ENCODE data around the gene TSPAN18.

The TSPAN18 gene

DNA sequence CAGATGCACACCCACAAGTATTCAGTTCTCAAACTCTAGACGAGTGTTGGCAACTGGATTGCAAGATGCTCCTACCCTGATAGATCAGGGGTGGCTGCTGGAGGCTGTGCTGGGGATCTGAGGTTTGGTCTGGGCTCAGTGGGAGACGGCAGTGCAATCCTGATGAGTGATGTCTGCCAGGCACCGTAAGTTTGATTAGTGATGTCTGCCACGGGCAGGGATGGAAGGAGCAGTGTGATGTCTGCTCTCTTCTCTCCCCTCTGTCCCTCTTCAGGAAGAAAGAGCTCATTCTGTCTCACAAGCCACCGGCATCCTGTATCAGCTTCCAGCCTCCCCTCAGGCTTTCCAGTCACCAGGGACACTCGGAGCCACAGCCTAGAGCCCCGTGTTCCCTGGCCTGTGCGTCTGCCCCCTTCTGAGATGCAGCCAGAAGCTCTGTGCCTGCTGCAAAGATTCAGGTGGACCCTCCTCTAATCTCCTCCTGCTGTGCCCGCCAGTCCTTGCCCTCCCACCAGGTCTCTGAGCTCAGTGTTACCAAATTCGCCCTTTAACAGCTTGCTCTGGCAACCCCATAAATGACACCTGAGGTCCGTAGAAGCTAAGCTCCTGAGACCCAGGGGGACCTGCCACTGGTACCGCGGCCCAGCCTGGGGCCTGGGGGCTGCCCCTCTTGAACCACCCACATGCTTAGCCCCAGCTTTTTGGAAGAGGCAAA, 204.0 kb downstream of the TSPAN18 start:
- no peaks in the 10 kb centered on the region for H3K79me2 ChIP-seq (ENCODE audit: control insufficient read depth, low read length)
- H3K36me3 ChIP-seq (ENCODE audit: control insufficient read depth, low read length), result no peaks in the 10 kb centered on the region
- H3K4me2 ChIP-seq (ENCODE audit: low read length), result no peak overlapping the region
- 0 out of 2 replicates have a peak, but pooled peaks cover 7% of the 10 kb centered on the region for H3K27me3 ChIP-seq (ENCODE audit: control insufficient read depth, low read length)
- no peaks in the 10 kb centered on the region for H3K9me2 ChIP-seq (replicated peaks; ENCODE audit: control insufficient read depth, low read length)
- no peak for TF ChIP-seq EZH2phosphoT487 (IDR thresholded peaks at IDR 0.05; ENCODE audit: borderline replicate concordance, low read length)
- TF ChIP-seq, protein P1, sequence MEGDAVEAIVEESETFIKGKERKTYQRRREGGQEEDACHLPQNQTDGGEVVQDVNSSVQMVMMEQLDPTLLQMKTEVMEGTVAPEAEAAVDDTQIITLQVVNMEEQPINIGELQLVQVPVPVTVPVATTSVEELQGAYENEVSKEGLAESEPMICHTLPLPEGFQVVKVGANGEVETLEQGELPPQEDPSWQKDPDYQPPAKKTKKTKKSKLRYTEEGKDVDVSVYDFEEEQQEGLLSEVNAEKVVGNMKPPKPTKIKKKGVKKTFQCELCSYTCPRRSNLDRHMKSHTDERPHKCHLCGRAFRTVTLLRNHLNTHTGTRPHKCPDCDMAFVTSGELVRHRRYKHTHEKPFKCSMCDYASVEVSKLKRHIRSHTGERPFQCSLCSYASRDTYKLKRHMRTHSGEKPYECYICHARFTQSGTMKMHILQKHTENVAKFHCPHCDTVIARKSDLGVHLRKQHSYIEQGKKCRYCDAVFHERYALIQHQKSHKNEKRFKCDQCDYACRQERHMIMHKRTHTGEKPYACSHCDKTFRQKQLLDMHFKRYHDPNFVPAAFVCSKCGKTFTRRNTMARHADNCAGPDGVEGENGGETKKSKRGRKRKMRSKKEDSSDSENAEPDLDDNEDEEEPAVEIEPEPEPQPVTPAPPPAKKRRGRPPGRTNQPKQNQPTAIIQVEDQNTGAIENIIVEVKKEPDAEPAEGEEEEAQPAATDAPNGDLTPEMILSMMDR (IDR thresholded peaks at IDR 0.05; ENCODE audit: low read depth, low read length, poor library complexity, severe bottlenecking), result no peak
- no peak overlapping the region for H3K27ac ChIP-seq (ENCODE audit: low read depth, low read length)
- peaks cover 2% of the 10 kb centered on the region; the same call in 1 of the 2 replicates for H4K20me1 ChIP-seq (ENCODE audit: control insufficient read depth, insufficient read depth, low read depth, low read length)
- H3K4me1 ChIP-seq (ENCODE audit: control insufficient read depth, low read length), result no peaks in the 10 kb centered on the region
- no peak overlapping the region for H3K4me3 ChIP-seq (ENCODE audit: low read length)
- H3F3A ChIP-seq (ENCODE audit: control insufficient read depth, insufficient read depth), result no peaks in the 10 kb centered on the region
- H3K9me3 ChIP-seq (ENCODE audit: control insufficient read depth, insufficient read depth, low read length), result no peaks in the 10 kb centered on the region

DNA sequence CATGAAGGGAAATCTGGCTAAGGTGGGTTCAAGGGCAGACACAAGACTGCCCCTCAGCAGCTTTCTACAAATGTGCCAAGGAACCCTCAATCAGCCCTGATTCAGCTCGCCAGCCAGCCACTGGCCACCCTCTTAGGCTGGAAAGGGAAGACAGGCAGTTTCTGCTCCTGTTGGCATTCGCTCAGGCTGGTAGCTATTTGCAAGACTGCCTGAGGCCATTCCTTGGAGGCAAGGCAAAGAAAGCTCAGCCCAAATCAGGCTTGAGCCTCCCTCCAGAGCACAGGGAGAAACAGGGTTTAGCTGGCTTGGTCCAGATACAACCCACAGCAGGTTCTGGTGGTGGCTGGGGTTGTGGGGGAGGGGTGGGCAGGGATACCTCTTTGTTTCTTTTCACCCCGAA, 204.7 kb downstream of the TSPAN18 start:
- Histone ChIP-seq H3K4me1 (ENCODE audit: control insufficient read depth, low read length) (no peaks in the 10 kb centered on the region), H3K9me2 (replicated peaks; ENCODE audit: control insufficient read depth, low read length) (no peaks in the 10 kb centered on the region), H3K36me3 (ENCODE audit: control insufficient read depth, low read length) (no peaks in the 10 kb centered on the region), H3F3A (ENCODE audit: control insufficient read depth, insufficient read depth) (no peaks in the 10 kb centered on the region), H3K4me2 (ENCODE audit: low read length) (no peak overlapping the region), H3K27ac (ENCODE audit: low read depth, low read length) (no peak overlapping the region), H3K9me3 (ENCODE audit: control insufficient read depth, insufficient read depth, low read length) (no peaks in the 10 kb centered on the region), H3K27me3 (ENCODE audit: control insufficient read depth, low read length) (0 out of 2 replicates have a peak, but pooled peaks cover 7% of the 10 kb centered on the region), H3K4me3 (ENCODE audit: low read length) (no peak overlapping the region), H4K20me1 (ENCODE audit: control insufficient read depth, insufficient read depth, low read depth, low read length) (peaks cover 2% of the 10 kb centered on the region; the same call in 1 of the 2 replicates), H3K79me2 (ENCODE audit: control insufficient read depth, low read length) (no peaks in the 10 kb centered on the region)
- TF ChIP-seq, protein P1 (IDR thresholded peaks at IDR 0.05; ENCODE audit: low read depth, low read length, poor library complexity, severe bottlenecking), result no peak
- no peak for TF ChIP-seq EZH2phosphoT487 (IDR thresholded peaks at IDR 0.05; ENCODE audit: borderline replicate concordance, low read length)

DNA sequence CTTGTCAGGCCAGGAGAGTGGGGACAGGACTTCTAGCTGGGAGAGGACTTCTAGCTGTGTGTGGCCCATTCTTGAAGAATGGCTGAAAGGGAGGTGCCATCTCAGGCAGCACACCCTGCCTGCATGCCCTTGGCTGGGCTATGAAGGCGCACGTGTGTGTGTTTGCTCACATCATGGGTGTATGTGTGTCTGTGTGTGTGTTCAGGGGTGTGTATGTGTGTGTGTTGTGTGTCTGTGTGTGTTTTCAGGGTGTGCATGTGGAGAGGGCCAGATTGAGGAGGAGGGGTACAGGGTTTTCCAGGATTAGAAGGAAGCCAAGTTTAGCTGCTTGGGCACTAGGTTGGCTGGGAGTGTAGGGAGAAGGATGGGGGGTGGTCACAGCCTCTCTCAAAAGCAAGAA, 207.3 kb downstream of the TSPAN18 start:
- H3K4me2 ChIP-seq (ENCODE audit: low read length), result no peak overlapping the region
- H3K9me3 ChIP-seq (ENCODE audit: control insufficient read depth, insufficient read depth, low read length), result no peaks in the 10 kb centered on the region
- no peaks in the 10 kb centered on the region for H3F3A ChIP-seq (ENCODE audit: control insufficient read depth, insufficient read depth)
- H3K9me2 ChIP-seq (replicated peaks; ENCODE audit: control insufficient read depth, low read length), result no peaks in the 10 kb centered on the region
- H3K27ac ChIP-seq (ENCODE audit: low read depth, low read length), result no peak overlapping the region
- H3K4me1 ChIP-seq (ENCODE audit: control insufficient read depth, low read length), result no peaks in the 10 kb centered on the region
- H3K79me2 ChIP-seq (ENCODE audit: control insufficient read depth, low read length), result no peaks in the 10 kb centered on the region
- H4K20me1 ChIP-seq (ENCODE audit: control insufficient read depth, insufficient read depth, low read depth, low read length), result no peaks in the 10 kb centered on the region
- 0 out of 2 replicates have a peak, but pooled peaks cover 3% of the 10 kb centered on the region for H3K27me3 ChIP-seq (ENCODE audit: control insufficient read depth, low read length)
- H3K4me3 ChIP-seq (ENCODE audit: low read length), result no peak overlapping the region
- TF ChIP-seq EZH2phosphoT487 (IDR thresholded peaks at IDR 0.05; ENCODE audit: borderline replicate concordance, low read length), result no peak
- TF ChIP-seq, protein P1 (IDR thresholded peaks at IDR 0.05; ENCODE audit: low read depth, low read length, poor library complexity, severe bottlenecking), result no peak
- H3K36me3 ChIP-seq (ENCODE audit: control insufficient read depth, low read length), result no peaks in the 10 kb centered on the region

All from DOHH2 (cell line).